Subcutaneous abdominal adipose tissue (tissue), 5 donors: ENCODE data around the gene COPS9.

Experiments used
- H3K27ac ChIP-seq: one replicate; pipeline ENCODE4 v1.7.0; 2013; ENCODE audit warnings: low read depth, mild to moderate bottlenecking, inconsistent platforms, low read length, moderate library complexity
- H3K27me3 ChIP-seq, 5 donors: one replicate each; pipeline ENCODE4 v1.7.0; 2013; ENCODE audit warnings: low read length in 5 of 5, inconsistent platforms in 1 of 5; ENCODE audit not compliant: control insufficient read depth in 5 of 5, insufficient read depth in 4 of 5
- H3K36me3 ChIP-seq, 5 donors: one replicate each; pipeline ENCODE4 v1.7.0; 2013; ENCODE audit warnings: low read length in 5 of 5; ENCODE audit not compliant: control insufficient read depth in 5 of 5, insufficient read depth in 5 of 5
- H3K4me1 ChIP-seq, 5 donors: one replicate each; pipeline ENCODE4 v1.7.0; 2013; ENCODE audit warnings: low read length in 5 of 5, mild to moderate bottlenecking in 3 of 5, moderate library complexity in 1 of 5; ENCODE audit not compliant: control insufficient read depth in 5 of 5, insufficient read depth in 5 of 5
- H3K4me3 ChIP-seq, 5 donors: one replicate each; pipeline ENCODE4 v1.7.0; 2013; ENCODE audit warnings: low read length in 5 of 5, low read depth in 1 of 5
- H3K9ac ChIP-seq, 5 donors: one replicate each; pipeline ENCODE4 v1.7.0; 2013; ENCODE audit warnings: low read length in 5 of 5, mild to moderate bottlenecking in 4 of 5, moderate library complexity in 3 of 5
- H3K9me3 ChIP-seq, 5 donors: one replicate each; pipeline ENCODE4 v1.7.0; 2013; ENCODE audit warnings: low read length in 5 of 5; ENCODE audit not compliant: control insufficient read depth in 5 of 5
- donor health status: healthy.
- donor health status: healthy.
- donor health status: healthy.
- donor health status: healthy.
- donor health status: healthy.

Gene COPS9

GRCh38 chr2:240174496-240174895 lies 38.4 kb upstream of the COPS9 start:
- H3K4me3 ChIP-seq = no peak overlapping the region
- no peaks in the 10 kb centered on the region for H3K9me3 ChIP-seq
- no peak overlapping the region for H3K27ac ChIP-seq
- H3K4me1 ChIP-seq = no peaks in the 10 kb centered on the region
- no peaks in the 10 kb centered on the region for H3K36me3 ChIP-seq
- H3K27me3 ChIP-seq = peaks cover 5 to 25% (median 8%) of the 10 kb centered on the region in 5 donors
- no peak overlapping the region for H3K9ac ChIP-seq

DNA sequence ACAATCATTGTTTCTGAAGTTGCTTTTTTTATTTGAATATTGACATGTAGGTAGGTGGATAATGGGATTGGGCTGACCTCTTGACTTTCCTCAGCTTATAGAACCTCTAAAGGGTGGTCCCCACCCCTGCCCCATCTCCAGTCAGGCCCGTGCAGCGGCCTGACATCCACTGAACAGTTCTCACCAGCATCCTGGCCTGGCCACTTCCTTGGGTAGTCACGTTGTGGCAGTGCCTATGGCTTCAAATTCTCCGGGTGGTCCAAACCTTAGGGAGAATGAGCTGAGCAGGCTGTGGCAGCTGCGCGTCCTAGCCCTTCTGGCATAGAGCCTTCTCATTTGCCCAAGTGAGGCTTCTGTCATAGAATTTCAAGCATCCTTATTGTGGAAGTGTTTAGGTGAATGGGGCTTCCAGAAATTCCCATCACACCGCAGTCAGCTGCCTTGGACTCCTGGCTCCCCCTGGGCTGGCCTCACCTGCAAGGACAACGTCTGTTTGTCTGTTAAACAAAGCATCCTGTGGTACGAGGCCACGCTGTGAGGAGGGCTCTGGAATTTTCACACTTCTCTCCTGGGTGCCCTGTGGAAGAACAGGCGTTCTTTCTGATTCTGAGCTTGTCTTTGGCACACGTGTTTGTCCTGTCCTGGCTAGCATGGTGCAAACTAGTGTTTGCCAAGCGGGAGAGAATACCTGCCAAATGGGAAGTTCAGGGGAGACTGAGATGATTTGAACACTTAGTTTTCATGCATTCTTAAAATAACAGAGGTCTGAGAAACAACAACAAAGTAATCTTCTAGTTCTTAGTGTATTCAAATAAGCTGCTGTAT lies 36.2 kb upstream of the COPS9 start:
- Histone ChIP-seq H3K4me3 (no peak overlapping the region), H3K4me1 (no peaks in the 10 kb centered on the region)

GRCh38 chr2:240170883-240171282 lies 34.8 kb upstream of the COPS9 start:
- Histone ChIP-seq H3K27me3 (peaks cover 4 to 40% (median 19%) of the 10 kb centered on the region in 5 donors), H3K27ac (no peak overlapping the region), H3K4me3 (no peak overlapping the region), H3K9ac (no peak overlapping the region), H3K9me3 (no peaks in the 10 kb centered on the region), H3K36me3 (no peaks in the 10 kb centered on the region), H3K4me1 (no peaks in the 10 kb centered on the region)

More for the DNA sequence above, 36.2 kb upstream of the COPS9 start:
- peaks cover 7 to 29% (median 11%) of the 10 kb centered on the region in 5 donors for H3K27me3 ChIP-seq
- no peaks in the 10 kb centered on the region for H3K36me3 ChIP-seq
- no peaks in the 10 kb centered on the region for H3K9me3 ChIP-seq
- no peak overlapping the region for H3K9ac ChIP-seq
- no peak overlapping the region for H3K27ac ChIP-seq

DNA sequence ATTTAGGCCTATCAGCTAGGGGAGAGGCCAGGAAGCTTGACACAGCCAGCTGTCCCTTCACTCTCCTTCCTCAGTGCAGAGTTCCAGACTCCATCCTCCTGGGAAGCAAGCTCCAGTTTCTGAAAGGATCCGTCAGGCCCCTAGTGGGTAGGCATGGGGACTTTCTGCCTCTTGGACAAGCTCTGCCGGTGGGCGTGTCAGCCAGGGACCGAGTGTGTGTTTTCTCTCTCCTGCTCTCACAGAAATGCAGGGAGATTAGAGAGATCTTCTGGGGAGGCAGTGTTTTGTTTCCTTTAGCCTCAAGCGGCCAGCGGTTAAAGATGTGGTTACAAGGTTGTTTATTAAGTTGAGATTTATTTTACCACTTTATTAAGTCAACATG lies 34.2 kb upstream of the COPS9 start:
- Histone ChIP-seq H3K27me3 (peaks cover 4 to 40% (median 19%) of the 10 kb centered on the region in 5 donors), H3K9ac (no peak overlapping the region), H3K4me3 (no peak overlapping the region), H3K4me1 (no peaks in the 10 kb centered on the region), H3K36me3 (no peaks in the 10 kb centered on the region), H3K27ac (no peak overlapping the region), H3K9me3 (no peaks in the 10 kb centered on the region)

DNA sequence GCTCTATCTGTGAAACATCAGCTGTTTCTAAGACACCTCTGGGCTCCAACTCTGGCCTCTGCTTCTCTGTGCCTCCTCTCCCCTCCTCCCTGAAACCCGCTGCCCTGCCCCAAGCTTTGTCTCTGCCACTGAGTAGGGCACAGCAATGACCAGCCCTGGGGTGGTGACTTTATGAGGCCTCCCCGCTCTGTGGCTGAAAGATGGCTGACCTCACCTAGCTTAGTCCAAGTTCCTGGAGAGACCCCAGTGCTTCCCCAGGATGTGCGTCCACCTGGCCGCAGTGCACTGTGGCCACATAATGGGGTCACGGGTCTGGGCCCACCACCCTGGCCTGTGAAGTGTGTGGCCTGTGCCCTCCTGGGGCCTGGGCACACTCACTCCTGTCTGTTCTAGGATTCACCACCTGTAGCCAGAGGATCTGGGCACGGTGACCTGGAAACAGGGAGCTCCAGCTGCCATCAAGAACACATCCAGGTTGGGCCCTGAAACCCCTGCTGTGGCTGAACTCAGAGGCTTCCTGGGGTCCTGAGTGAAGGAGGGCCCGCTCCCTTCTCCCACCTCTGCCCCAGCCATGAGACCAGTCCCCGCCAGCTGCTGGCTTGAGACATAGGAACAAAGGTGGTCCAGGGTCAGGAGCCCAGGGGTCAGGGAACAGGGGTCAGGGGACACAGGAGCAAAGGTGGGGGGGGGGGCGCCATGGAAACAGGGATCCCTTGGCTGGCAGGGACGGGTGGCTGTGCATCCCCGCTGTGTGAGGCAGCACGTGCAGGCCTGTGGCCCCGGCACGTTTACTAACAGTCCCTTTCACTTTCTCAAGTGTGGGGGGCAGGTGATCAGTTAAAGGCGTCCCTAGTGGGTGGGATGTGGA lies 33.6 kb upstream of the COPS9 start:
- Histone ChIP-seq H3K9ac (no peak overlapping the region), H3K36me3 (no peaks in the 10 kb centered on the region), H3K27me3 (peaks cover 4 to 40% (median 19%) of the 10 kb centered on the region in 5 donors), H3K27ac (no peak overlapping the region), H3K4me1 (no peaks in the 10 kb centered on the region), H3K4me3 (no peak overlapping the region), H3K9me3 (no peaks in the 10 kb centered on the region)

DNA sequence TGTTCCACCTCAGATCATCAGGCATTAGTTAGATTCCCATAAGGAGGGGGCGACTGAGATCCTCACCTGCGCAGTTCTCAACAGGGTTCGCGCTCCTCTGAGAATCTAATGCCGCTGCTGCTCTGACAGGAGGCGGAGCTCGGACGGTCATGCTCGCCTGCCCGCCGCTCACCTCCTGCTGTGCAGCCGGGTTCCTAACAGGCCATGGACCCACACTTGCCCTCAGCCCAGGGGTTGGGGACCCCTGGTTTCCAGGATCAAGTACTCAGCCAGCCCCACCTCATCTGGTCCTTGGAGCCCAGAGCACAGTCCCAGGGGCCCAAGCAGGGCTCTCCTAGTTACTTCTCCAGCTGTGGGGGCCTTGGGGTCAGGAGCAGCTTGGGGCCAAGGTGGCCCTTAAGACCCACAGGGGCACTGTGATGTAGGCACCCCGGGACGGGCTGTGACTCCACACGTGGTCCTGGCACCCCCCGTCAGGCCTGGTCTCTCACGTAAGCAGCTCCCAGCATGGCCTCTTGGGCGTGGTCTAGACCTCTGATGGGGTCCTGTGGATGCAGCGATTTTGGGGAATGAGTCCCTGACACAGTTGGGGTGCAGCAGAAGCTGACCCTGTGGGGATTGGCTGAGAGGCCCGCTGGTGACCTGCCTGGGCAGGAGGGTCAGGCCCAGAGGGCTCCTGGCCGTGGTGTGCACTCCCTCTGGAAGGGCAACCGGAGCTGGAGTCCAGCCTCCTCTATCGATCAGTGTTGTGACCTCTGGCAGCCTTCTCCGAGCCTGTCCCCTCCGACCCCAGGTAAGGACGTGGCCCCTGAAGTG lies 32.6 kb upstream of the COPS9 start:
- H3K36me3 ChIP-seq = no peaks in the 10 kb centered on the region
- H3K9me3 ChIP-seq = no peaks in the 10 kb centered on the region
- no peak overlapping the region for H3K4me3 ChIP-seq
- H3K27me3 ChIP-seq = peaks cover 0 to 35% (median 17%) of the 10 kb centered on the region in 5 donors
- no peaks in the 10 kb centered on the region for H3K4me1 ChIP-seq
- no peak overlapping the region for H3K27ac ChIP-seq
- H3K9ac ChIP-seq = no peak overlapping the region

DNA sequence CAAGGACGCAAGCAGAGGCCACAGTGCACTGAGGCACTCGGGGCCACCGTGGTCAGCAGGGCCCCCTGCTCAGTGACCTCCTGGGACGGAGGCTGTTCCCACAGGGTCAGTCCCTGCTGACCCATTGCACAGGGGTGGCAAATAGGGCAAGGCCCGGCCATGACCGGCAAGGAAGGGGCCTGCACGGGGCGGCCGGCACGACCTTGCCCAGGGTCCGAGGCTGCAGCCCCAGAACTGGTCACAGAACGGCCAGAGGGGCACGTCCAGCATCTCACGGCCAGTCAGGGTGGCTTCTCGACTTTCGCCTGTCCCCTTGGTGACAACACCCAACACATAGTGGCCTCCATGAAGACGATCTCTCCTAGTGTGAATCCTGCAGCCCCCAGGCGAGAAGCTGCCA lies 31.9 kb upstream of the COPS9 start:
- no peaks in the 10 kb centered on the region for H3K36me3 ChIP-seq

GRCh38 chr2:240167588-240167880 lies 31.4 kb upstream of the COPS9 start:
- Histone ChIP-seq H3K27ac (no peak overlapping the region), H3K9me3 (no peaks in the 10 kb centered on the region), H3K4me1 (no peaks in the 10 kb centered on the region), H3K36me3 (no peaks in the 10 kb centered on the region), H3K9ac (no peak overlapping the region), H3K4me3 (no peak overlapping the region), H3K27me3 (peaks cover 3 to 37% (median 17%) of the 10 kb centered on the region in 5 donors)

More for the DNA sequence above, 31.9 kb upstream of the COPS9 start:
- Histone ChIP-seq H3K27ac (no peak overlapping the region), H3K4me1 (no peaks in the 10 kb centered on the region), H3K9ac (no peak overlapping the region), H3K27me3 (peaks cover 0 to 35% (median 17%) of the 10 kb centered on the region in 5 donors), H3K4me3 (no peak overlapping the region), H3K9me3 (no peaks in the 10 kb centered on the region)

DNA sequence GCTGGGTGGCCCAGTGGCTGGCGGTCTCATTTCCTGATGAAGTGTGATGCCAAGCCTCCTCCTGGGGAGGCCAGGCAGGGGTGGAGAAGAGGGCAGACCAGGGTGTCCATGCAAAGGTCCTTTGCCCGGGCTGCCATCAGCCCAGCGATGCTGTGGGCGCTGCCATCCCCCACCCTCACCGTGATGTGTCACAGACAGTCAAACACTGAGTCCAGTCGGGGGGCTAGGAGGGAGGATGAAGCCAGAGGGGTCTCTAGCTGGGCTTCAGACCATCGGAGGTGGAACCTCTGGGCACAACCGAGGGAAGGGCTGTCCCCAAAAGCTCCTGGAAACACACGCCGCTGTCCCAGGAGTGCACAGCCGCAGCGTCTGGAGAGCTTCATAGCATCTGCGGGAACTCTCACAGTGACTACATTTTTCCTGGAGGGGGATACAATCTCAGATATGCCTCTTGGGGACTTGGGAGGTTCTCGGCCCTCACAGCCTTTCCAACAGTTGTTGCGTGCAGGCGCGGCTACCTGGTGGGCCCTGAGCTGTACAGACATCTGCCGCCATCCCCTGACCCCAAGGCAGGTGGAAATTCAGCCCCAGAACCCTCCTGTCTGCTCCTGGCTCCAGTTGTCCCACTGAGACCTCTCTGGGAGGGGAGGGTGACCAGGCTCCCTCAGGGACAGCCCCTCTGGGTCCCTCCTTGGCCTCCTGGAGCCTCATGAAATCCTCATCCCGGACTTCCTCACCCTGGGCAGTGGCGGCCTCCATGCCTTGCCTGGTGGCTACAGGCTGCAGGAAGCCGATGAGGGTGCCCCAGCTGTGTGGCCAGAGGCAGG lies 30.9 kb upstream of the COPS9 start:
- no peaks in the 10 kb centered on the region for H3K36me3 ChIP-seq
- no peaks in the 10 kb centered on the region for H3K4me1 ChIP-seq
- H3K9me3 ChIP-seq = no peaks in the 10 kb centered on the region
- no peak overlapping the region for H3K27ac ChIP-seq
- H3K9ac ChIP-seq = no peak overlapping the region
- H3K4me3 ChIP-seq = no peak overlapping the region
- H3K27me3 ChIP-seq = peaks cover 5 to 36% (median 16%) of the 10 kb centered on the region in 5 donors
